Measurements from ENCODE around the gene PI4KA. TPM values are rescaled to one million over a fixed set of nuclear protein-coding genes. Genes with fewer than 3 reads are reported as not detected.
"Not testable (repeated sequence)": the region's sequence is repeated elsewhere in the genome, so short reads cannot be mapped to it uniquely, and the experiment has no call there.

Gene PI4KA
- total RNA-seq, 2 donors from 2014 or later: 77.3 to 82.4 TPM

GRCh38 chr22:20695205-20695604 is 163.4 kb downstream of the PI4KA start:
- ATAC-seq; intact Hi-C loops (cut with DNase I, micrococcal nuclease); DNase-seq: not testable (repeated sequence)

GRCh38 chr22:20694256-20694655 is 164.4 kb downstream of the PI4KA start:
- intact Hi-C loops (cut with DNase I, micrococcal nuclease); ATAC-seq; DNase-seq: not testable (repeated sequence)

- DNase-seq; intact Hi-C loops (cut with DNase I, micrococcal nuclease); ATAC-seq: not testable (repeated sequence)
Measured at GRCh38 chr22:20692926-20693325, 165.7 kb downstream of the PI4KA start.

- ATAC-seq; DNase-seq; intact Hi-C loops (cut with DNase I, micrococcal nuclease): not testable (repeated sequence)
Measured at GRCh38 chr22:20690586-20691317, 167.9 kb downstream of the PI4KA start.

GRCh38 chr22:20687356-20688172 is 171.0 kb downstream of the PI4KA start:
- DNase-seq; ATAC-seq; intact Hi-C loops (cut with DNase I, micrococcal nuclease): not testable (repeated sequence)

GRCh38 chr22:20685764-20686163 is 172.8 kb downstream of the PI4KA start:
- ATAC-seq: not testable (repeated sequence)

GRCh38 chr22:20678792-20679435 is 179.7 kb downstream of the PI4KA start:
- ATAC-seq; DNase-seq; intact Hi-C loops (cut with DNase I, micrococcal nuclease): not testable (repeated sequence)

More at GRCh38 chr22:20685764-20686163, 172.8 kb downstream of the PI4KA start:
- intact Hi-C loops (cut with DNase I, micrococcal nuclease); DNase-seq: not testable (repeated sequence)

GRCh38 chr22:20677684-20678242 is 180.8 kb downstream of the PI4KA start:
- no peak for DNase-seq
- intact Hi-C loops (cut with DNase I, micrococcal nuclease): no loop called here
- no peak for ATAC-seq

GRCh38 chr22:20675613-20676012 is 183.0 kb downstream of the PI4KA start:
- DNase-seq; intact Hi-C loops (cut with DNase I, micrococcal nuclease); ATAC-seq: not testable (repeated sequence)

- ATAC-seq (no peak), DNase-seq (no peak)
- intact Hi-C loops (cut with DNase I, micrococcal nuclease): no loop called here
Measured at GRCh38 chr22:20674998-20675397, 183.6 kb downstream of the PI4KA start.

GRCh38 chr22:20673295-20674195 is 185.1 kb downstream of the PI4KA start:
- ATAC-seq: no peak
- intact Hi-C loops (cut with DNase I, micrococcal nuclease): no loop called here
- no peak for DNase-seq

- no peak for DNase-seq
- no peak for ATAC-seq
- intact Hi-C loops (cut with DNase I, micrococcal nuclease): no loop called here
Measured at GRCh38 chr22:20672732-20673131, 185.9 kb downstream of the PI4KA start.

GRCh38 chr22:20672082-20672424 is 186.6 kb downstream of the PI4KA start:
- intact Hi-C loops (cut with DNase I, micrococcal nuclease): no loop called here
- no peak for ATAC-seq
- DNase-seq: no peak

GRCh38 chr22:20671409-20672081 is 187.1 kb downstream of the PI4KA start:
- DNase-seq: no peak
- ATAC-seq: no peak
- intact Hi-C loops (cut with DNase I, micrococcal nuclease): no loop called here

- intact Hi-C loops (cut with DNase I, micrococcal nuclease); ATAC-seq; DNase-seq: not testable (repeated sequence)
Measured at GRCh38 chr22:20670457-20671261, 188.0 kb downstream of the PI4KA start.

GRCh38 chr22:20669884-20670283 is 188.7 kb downstream of the PI4KA start:
- intact Hi-C loops (cut with DNase I, micrococcal nuclease); DNase-seq; ATAC-seq: not testable (repeated sequence)

- DNase-seq; ATAC-seq; intact Hi-C loops (cut with DNase I, micrococcal nuclease): not testable (repeated sequence)
Measured at GRCh38 chr22:20669471-20669870, 189.1 kb downstream of the PI4KA start.

Measured in left colon (tissue), 2 donors.